HG02571 (cell line): ENCODE measurements around the gene CETP.

Experiments
- ATAC-seq: cut with Tn5 transposase; IDR thresholded peaks from one replicate; pipeline ENCODE4 v1.9.1; 2021; ENCODE audit warnings: mild to moderate bottlenecking, moderate library complexity; ENCODE audit not compliant: unreplicated experiment

The CETP gene, protein sequence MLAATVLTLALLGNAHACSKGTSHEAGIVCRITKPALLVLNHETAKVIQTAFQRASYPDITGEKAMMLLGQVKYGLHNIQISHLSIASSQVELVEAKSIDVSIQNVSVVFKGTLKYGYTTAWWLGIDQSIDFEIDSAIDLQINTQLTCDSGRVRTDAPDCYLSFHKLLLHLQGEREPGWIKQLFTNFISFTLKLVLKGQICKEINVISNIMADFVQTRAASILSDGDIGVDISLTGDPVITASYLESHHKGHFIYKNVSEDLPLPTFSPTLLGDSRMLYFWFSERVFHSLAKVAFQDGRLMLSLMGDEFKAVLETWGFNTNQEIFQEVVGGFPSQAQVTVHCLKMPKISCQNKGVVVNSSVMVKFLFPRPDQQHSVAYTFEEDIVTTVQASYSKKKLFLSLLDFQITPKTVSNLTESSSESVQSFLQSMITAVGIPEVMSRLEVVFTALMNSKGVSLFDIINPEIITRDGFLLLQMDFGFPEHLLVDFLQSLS

DNA sequence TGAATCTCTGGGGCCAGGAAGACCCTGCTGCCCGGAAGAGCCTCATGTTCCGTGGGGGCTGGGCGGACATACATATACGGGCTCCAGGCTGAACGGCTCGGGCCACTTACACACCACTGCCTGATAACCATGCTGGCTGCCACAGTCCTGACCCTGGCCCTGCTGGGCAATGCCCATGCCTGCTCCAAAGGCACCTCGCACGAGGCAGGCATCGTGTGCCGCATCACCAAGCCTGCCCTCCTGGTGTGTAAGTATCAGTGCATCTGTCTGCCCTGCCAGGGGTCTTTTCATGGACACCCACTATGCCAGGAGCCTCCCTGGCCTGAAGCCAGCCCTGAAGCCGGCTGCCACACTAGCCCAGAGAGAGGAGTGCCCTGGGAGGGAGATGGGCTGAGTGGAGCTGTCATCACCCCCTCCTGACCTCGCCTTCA, at the start of gene CETP:
CETP (plus strand) TSS at position 100 of the 431 bp plus-strand sequence; CDS start at position 130, 30 bp downstream.
- no peak for ATAC-seq

DNA sequence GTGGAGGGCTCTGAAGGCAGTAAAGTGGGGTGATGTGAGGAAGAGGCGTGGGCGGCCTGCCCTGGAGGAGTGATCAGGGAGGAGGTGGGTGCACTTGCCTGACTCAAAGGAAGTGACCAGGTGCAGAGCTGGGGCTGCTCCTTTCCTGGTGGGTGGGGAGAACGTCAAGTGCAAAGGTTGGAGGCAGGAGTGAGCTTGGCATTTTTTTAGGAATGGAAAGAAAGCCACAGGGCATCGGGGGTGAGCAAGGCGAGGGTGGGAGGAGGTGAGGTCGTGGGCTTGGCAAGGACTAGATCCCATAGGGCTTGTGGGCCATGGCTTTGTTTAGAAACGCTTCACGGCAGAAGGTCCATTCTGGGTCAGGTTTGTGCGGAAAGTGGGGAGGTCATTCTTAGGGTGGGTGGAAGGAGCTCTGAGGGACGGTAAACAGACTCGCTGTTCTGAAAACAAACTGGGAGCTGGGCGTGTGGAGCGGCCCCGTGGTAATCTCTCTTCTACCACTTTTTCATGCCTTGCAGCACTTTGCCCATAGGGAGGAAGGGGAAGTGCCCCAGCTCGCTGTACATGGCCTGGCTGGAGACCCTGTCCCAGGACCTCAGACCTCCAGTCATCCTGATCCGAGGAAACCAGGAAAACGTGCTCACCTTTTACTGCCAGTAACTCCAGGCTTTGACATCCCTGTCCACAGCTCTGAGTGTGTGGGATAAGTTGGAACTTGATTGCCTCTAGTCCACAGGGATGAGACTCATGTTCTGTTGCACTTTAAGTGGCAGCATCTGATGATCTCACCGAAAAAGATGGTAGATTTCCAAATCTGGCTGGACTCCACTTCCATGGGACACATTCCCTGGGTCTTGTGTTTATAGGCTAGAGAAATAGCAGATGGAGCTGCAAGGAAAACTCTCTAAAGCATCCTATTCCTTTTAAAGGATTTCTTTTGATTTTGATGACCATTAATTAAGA, 48.7 kb upstream of the CETP start:
- no peak for ATAC-seq

DNA sequence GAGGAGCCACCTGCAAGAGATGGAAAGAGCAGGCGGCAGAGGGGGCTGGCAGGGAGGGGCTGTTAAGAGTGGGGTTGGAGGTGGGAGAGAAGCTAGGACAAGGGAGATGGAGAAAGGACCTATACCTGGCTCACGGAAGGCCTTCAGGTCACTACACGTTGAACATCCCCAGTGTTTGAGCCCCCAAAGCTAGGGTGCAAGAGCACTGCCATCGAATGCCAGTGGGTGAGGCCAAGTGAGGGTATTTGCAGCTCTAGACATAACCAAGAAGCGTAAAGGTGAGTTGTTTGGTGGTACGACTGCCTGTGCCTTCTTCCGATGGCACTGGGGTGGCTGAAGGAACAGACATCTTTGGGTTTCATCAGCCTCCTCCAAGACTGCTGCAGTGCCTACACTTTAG, 46.9 kb upstream of the CETP start:
- ATAC-seq = no peak

DNA sequence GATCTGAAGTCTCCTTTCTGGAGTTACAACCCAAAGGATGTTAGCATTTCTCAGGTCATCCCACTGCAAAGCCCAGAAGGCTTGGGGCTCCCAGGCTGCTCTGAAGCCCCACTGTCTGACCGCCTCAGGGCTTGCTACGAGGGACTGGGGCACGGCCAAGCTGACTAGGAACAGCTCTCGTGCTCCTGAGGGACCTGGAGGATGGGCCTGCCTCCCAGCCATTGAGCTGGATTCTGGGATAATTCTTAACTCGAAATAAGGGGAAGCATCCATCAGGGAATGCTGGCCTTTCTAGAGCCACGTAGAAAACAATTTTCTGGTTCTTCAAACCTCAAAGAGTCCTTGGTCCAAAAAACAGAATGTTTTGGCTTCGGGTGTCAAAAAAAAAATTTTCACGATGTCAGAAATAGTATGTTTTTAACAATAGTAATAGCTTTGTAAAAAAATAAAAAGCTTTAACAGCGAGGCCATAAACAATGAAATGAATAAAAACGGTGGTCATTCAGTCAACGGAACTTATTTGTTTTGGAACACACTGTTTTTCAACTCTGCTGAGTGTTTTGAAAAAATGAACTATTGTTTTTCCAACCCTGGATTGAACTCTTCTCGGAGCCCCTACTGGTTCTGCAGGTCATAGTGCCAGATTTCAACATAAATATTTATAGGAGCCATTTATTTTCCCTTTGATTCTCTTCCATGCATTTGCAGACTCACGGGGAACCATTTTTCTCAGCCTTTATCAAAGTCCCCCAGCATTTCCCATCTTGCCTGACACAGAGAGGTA, 46.2 kb upstream of the CETP start:
- ATAC-seq = no peak

DNA sequence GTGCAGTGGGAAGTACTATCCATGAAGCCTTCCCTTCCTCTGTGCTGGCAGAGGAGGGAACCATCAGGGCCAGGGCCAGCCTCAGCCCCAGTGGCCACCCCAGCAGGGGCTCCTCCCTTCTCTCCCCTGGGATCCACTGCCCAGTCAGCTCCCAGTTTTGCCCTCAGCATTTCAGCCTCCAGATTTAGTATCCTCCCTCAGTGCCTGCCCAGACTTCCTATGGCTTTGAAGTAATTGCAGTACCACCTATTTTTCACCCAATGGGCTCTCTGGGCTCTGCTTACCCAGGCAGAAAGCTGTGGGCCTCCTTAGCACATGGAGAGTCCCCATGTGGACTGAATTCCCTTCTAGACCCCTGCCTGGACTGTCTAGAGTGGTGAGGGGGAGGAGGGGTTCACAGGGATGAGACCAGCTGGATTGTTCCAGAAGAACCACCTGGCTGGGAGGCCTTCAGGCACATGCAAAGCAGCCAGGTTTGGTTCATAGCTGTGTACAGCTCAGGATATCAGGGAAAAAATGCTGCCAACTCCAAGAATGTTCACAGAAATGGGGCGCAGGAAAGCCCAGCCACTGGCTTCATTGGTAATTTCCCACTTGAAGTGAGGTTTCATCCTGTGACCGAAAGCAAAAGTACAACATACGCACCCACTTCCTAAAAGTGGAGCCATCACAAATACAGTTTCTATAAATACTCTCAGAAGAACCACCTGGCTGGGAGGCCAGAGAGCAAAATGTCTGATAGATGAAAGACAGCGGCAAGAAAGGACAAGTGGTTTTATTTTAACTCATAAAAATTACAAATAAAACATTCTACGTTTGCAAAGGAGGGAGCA, 45.0 kb upstream of the CETP start:
- ATAC-seq = peak; percentile 51

DNA sequence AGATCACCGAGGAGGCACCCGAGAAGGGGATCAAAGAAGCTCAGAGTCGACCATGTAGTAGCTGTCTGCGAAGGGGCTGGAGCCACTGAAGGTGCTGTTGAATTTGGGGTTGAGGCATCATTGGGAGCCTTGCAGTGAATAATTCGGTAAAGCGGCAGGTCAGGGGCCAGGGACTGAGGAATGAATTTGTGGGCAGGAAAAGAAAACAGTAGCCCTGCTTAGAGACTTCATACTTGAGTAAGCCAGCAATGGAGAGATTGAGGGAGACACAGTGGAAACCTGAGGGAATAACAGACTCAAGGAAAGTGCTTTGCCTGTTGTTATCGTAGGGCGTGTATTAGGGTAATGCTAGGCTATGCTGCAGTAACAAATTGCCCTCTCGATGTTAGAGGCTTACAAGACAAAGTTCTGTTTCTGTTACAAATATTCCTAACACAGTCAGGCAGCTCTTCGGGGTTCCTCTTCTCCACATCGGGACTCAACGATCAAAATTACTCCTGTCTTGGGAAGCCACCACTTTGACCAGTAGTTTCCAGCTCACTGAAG, 43.2 kb upstream of the CETP start:
- no peak for ATAC-seq

DNA sequence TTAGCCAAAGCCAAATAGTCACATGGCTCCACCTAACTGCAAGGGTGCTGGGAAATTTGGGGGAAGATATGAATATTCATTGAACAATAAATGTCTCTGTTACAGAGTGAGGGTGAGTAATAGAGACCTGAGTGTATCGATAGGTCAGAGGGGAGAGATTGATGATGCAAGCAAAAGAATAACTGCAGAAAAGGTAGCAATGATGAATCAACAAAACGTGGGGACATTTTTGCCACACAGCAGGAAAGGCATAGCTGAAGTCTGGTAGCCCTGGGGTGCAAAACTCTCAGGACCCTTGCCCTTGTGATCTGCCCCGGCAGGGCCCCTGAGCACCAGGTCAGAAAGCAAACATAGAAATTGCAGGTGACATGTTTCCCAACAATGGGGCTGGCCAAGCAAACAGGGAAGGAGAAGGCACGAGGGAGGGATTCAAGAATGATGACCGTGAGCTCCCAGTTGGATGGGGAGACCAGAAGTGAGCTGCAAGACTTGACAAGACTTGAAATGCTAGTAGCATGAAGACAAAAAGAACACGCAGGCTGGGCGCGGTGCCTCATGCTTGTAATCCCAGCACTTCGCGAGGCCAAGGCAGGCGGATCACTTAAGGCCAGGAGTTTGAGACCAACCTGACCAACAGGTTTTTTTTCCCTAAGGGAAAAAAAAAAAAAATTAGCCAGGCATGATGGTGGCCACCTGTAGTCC, 42.5 kb upstream of the CETP start:
- ATAC-seq = no peak

DNA sequence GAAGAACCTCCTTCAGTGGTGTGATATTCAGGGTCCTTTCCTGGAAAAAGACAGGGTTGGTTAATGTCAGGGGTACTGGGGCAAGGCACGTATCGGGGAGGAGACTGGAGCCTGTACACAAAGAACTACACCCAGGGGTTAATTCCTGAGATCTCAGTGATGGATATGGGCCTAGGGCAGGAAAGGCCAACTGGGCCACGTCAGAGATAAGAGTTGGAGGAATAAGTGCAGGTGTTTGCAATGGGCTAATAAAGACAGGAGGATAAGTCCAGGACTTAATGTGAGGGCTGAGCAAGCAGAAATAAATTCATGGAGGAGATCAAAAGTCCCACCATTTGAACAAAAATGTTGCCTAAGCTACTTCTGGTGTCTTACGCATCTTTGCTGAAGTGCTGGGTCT, 40.2 kb upstream of the CETP start:
- no peak for ATAC-seq

DNA sequence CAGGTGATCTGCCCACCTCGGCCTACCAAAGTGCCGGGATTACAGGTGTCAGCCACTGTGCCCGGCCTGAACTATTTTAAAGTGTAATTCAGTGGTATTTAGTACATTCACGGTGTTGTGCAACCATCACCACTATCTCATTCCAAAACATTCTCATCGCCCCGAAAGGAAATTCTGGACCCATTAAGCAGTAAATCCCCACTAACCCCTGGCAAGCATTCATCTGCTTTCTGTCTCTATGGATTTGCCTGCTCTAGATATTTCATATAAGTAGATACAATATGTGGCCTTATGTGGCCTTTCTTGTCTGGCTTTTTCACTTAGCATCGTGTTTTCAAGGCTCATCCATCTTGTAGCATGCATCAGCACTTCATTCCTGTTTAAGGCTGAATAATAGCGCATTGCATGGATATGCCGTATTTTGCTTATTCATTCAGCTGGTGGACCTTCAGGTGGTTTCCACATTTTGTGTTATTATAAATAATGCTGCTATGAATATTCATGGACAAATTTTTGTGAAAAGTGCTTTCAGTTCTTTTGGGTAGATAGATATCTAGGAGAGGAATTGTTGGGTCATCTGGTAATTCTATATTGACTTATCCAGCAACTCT, 38.2 kb upstream of the CETP start:
- no peak for ATAC-seq

DNA sequence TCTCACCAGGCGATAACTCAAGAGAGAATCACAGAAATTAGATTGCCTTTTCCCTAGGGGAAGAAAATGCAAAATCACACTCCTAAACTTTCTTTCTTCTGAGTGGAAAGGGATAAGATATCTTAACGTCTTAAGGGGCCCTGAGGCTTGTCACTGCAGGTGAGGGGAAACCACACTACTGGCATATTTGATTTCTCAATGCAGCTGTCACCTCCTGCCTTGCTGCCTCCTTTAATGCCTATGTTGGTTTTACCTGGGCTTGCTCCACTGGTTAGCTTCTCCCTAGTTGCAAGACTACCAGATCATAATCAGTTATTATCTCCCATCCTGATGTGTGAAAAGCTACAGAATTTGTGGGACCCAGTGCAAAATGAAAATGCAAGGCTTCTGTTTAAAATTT, 34.3 kb upstream of the CETP start:
- no peak for ATAC-seq

DNA sequence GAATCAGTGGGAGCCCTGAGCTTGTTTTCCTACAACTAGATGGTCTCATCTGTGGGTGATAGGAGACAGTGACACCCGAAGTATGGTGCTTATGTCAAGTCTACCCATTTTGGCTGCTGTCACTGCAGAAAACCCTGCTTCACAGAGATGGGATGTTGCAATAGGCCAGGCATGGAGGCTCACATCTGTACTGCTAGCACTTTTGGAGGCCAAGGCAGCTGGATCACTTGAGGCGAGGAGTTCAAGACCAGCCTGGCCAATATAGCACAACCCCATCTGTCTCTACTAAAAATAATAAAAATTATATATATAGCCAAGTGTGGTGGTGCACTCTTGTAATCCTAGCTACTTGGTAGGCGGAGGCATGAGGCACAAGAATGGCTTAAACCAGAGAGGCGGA, 32.1 kb upstream of the CETP start:
- no peak for ATAC-seq

DNA sequence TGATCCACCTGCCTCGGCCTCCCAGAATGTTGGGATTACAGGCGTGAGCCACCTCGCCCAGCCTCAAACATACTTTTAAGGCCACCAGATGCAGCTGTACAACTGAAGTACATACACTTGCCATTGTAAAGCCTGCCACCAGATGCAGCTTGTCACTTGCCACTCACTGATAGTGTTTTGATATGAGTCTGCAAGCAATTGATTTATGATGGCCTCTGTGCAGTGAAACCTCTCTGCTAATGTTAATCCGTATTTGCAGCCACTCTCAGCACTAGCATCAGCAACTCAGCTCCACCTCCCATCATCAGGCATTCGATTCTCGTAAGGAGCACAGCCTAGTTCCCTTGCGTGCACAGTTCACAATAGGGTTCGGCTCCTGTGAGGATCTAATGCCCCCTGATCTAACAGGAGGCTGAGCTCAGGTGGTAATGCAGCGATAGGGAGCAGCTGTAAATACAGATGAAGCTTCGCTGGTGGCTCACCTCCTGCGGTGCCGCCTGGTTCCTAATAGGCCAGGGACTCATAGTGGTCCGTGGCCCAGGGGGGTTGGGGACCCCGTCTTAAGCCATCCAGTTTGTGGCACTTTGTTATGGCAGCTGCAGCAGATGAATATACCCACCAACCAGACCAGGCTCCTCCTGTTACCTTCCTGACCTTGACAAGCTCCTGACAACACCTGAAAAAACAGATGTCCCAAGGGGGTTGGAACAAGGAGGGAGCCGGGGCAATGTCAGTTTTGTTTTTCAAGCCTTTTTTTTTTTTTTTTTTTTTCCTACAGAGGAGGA, 31.1 kb upstream of the CETP start:
- no peak for ATAC-seq

DNA sequence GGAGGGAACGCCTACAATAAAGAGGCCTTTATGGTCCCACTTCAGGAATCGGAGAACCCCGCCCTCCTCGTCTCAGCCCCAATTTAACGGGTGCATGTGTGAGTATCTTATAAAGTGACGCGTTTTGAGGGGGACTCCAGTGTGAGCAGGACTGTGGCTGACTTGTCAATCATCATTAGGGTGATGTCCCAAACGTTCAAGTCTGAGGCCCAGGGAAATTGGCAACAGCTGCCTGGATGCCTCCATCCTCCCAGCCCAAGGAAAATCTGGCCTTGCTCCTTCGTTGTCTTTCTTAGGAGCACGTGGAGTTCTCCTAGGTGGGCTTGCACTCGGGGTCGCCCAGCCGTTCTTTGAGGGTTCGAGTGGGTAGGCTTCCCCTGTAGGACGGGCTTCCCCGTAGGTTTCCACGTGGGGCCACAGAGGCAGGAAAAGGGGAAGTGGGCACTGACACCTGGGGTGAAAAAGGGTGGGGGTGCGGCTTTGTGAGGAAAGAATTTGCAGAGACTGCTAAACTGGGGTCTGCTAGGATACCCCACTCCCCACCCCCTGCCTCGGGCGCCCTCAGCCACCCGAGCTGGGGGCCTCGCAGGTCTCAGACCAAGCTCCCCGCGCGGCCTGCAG, 30.4 kb upstream of the CETP start:
- peak; percentile 39 for ATAC-seq

DNA sequence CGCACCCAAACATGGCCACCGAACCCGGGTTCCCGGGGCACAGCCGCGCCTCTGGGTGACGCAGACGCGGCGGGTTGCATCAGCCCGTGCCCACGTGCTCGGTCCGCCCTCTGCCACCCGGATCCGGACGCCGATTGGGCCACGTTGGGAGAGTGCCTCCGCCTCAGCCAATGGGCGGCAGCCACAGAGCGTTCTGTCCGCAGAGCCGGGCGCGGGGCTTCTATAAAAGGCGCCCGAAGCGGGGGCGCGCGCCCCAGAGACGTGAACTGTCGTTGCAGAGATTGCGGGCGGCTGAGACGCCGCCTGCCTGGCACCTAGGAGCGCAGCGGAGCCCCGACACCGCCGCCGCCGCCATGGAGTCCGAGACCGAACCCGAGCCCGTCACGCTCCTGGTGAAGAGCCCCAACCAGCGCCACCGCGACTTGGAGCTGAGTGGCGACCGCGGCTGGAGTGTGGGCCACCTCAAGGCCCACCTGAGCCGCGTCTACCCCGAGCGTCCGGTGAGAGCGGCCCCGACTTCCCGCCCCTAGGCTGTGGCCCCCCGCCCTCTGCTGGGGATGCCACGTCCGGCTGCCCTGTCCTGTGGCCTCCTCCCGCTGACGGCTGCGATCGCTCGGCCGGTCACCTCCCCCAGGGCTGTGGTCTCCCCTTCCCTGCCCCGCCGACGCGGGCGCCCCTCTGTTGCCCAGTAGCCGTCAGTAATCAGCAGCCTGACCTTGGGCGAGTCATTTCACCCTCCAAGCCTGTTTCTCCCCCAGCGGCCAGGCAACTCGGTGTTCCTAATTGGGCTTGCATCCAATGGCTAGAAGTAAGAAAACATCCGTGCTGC, 29.6 kb upstream of the CETP start, which contains the start of gene HERPUD1:
HERPUD1 (plus strand) TSS at position 251 of the 829 bp plus-strand sequence; CDS start at position 354, 103 bp downstream.
- peak; percentile 86 for ATAC-seq

DNA sequence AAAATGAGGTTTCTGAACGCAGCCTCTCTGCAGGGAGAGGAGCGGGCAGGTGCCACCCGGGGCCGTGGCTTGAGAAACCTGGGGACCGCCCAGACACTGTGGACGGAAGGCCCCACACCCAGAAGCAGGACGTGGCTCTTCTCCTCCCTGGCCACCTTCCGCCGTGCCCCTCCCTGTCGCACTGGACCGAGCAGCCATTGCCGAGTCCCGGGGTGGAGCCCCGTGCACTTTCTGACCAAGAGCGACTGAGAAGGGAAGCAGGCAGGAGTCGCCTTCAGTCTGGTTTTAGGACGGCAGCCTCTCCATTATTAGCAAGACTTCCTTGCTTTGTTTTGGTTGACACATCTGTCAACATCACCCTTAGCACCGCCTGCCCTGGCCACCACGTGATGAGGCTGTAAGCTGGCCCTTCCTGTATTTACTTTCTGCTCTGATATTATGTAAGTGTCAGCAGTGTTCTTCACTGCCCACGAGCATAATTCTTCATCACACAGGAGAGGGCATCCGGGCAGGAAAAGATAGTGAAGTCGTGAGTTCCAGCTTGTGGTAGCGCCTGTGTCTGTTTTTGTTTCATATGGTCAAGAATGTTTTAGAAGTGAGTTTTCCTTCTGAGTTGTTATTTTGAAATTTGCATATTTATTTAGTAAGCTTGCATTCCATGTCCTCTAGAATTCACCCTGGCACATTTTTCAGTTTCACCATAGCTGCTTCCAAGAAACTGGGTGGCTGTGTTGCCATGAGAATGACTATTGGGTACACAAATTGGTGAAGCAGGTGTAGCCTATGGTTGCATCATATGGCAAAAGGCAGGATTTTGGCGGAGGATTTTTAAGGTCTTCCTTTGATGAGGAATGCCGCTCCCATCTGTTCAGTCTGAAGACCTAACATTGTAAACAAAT, 28.8 kb upstream of the CETP start:
- ATAC-seq = no peak
